H4 (cell line): Measurements from ENCODE around the gene SMYD3. TPM values are rescaled to one million over a fixed set of nuclear protein-coding genes. Genes with fewer than 3 reads are reported as not detected.
"Not testable (repeated sequence)": the region's sequence is repeated elsewhere in the genome, so short reads cannot be mapped to it uniquely, and the experiment has no call there.

ENCODE experiments used
- DNase-seq: peaks from one replicate; pipeline ENCODE4 v3.0.0-alpha.2; 2015; ENCODE audit warnings: low spot score
- total RNA-seq: library from RNA; depleted of rRNA; stranded (reverse); fragments of >200 nt; shearing (Covaris generic); gene quantifications from 2 replicates; pipeline ENCODE4 v1.2.3, GENCODE V29; 2014

SMYD3 gene
- total RNA-seq, 1 experiment from 2014 or later: 47.4 TPM

GRCh38 chr1:245953876-245954660 is 553.0 kb downstream of the SMYD3 start:
- DNase-seq: no peak

GRCh38 chr1:245952383-245953026 is 554.6 kb downstream of the SMYD3 start:
- DNase-seq: no peak

DNA sequence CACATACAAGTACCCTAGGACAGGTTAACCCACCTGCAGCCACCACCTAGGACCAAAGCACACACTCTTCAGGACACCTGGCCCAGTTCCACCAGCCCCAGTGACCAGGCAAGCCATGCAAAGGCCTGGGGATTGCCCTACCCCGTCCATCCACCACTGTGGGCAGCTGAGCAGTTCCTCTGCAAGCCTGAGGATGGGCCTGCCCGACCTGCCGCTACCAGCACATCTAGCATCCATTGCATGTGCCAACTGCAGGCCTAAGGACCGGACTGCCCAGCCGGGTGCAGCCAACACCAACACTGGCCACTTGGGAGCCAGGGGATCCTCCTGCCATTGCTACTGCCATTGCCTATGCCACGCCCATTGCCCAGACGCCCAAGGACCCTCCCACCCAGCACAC is 558.3 kb downstream of the SMYD3 start:
- DNase-seq: no peak

DNA sequence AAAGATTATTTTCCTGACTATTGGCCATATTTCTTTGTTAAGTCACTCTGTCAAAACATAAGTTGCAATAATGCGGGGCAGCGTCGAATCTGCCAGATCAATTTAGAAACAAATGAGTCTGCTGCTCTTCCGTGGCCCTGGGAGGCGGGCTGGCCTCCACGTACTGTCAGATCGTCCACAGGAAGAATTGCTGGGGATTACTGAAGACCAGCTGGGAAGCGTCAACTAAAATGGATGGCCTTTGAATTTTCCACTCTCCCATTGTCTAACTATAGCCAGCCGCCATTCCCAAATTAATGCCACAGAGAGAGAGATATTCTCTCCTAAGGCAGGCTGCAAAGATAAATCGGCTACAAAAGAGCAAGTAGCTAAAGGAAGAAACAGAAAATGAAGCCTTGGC is 560.2 kb downstream of the SMYD3 start:
- DNase-seq: no peak

- not testable (repeated sequence) for DNase-seq
Measured at GRCh38 chr1:245945136-245945535, 561.9 kb downstream of the SMYD3 start.

GRCh38 chr1:245942856-245943255 is 564.2 kb downstream of the SMYD3 start:
- no peak for DNase-seq

DNA sequence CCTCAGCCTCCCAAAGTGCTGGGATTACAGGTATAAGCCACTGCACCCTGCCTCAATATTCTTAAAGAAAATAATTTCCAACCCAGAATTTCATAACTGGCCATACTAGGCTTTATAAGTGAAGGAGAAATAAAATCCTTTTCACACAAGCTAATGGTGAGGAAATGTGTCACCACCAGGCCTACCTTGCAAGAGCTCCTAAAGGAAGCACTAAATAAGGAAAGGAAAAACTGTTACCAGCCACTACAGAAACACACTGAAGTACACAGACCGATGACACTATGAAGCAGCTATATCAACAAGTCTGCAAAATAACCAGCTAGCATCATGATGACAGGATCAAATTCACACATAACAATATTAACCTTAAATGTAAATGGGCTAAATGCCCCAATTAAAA is 565.3 kb downstream of the SMYD3 start:
- not testable (repeated sequence) for DNase-seq

- DNase-seq: no peak
Measured at GRCh38 chr1:245939756-245940345, 567.2 kb downstream of the SMYD3 start.

GRCh38 chr1:245938046-245938435 is 569.0 kb downstream of the SMYD3 start:
- DNase-seq: no peak

DNA sequence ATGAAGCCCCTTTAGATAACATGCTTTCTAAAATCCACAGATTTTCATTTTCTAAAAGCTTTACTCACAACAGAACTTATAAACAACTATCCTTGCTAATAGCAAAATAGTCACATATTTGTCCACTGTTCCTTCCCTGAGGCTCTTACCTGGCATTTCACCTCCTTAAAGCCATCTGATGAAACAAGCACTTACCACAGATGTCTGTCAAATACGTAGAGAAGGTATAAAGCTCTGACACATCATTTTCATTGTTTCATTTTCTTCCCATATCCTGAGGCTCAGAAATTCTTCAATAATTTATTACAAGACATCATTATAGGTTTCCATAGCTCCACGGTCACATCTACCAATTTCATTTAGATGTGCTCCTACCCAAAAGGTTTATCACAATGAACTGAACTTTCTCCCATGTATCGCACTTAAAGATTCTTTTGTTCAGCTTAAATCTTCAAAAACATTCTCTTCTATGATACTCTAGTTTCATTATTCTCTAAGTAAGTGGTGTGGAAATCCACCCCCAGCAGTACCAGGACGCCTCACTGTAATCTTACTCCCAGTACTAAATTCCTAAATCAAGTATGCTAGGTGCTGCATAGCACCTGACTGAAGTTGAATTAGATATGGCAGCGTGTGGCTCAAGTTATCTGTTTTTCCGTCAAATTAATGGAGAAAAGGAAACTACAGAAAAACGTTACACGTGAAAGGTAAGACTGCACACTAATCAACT is 569.6 kb downstream of the SMYD3 start:
- DNase-seq: no peak

GRCh38 chr1:245934409-245934808 is 572.7 kb downstream of the SMYD3 start:
- no peak for DNase-seq

GRCh38 chr1:245933431-245934045 is 573.5 kb downstream of the SMYD3 start:
- DNase-seq: no peak

- DNase-seq: no peak
Measured at GRCh38 chr1:245932302-245932972, 574.6 kb downstream of the SMYD3 start.

GRCh38 chr1:245931450-245931849 is 575.6 kb downstream of the SMYD3 start:
- DNase-seq: no peak

GRCh38 chr1:245929224-245929623 is 577.9 kb downstream of the SMYD3 start:
- DNase-seq: no peak

GRCh38 chr1:245926888-245927287 is 580.2 kb downstream of the SMYD3 start:
- no peak for DNase-seq

DNA sequence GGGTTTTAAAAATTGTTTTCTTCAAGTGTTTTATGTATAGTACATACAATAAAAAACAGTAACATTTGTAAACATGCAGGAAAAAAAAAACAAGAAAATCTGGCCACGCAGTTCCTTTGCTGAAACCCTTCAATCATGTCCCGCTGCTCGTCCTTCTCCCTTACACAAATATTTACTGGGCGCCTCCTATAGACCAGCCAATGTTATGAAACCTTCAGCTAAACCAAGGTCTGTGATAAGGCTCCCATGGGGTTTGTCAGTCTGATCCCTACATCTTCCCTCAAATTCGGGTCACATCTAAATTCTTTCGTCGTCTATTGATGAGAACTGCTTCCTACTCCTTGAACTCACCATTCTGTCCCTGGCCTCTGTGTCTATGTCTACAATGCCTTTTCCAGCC is 583.9 kb downstream of the SMYD3 start:
- DNase-seq: no peak

DNA sequence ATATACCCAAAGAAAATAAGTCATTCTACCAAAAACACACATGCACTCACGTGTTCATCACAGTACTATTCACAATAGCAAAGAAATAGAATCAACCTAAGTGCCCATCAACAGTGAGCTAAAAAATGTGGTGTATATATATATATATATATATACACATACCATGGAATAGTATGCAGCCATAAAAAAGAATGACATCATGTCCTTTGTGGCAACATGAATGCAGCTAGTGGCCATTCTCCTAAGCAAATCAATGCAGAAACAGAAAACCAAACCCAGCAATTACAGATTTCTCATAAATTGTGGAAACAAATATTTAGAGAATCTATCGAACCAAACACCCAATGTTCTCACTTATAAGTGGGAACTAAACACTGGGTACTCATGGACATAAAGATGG is 585.7 kb downstream of the SMYD3 start:
- DNase-seq: no peak

- DNase-seq: no peak
Measured at GRCh38 chr1:245917403-245917802, 589.7 kb downstream of the SMYD3 start.

- no peak for DNase-seq
Measured at GRCh38 chr1:245915841-245916240, 591.2 kb downstream of the SMYD3 start.

DNA sequence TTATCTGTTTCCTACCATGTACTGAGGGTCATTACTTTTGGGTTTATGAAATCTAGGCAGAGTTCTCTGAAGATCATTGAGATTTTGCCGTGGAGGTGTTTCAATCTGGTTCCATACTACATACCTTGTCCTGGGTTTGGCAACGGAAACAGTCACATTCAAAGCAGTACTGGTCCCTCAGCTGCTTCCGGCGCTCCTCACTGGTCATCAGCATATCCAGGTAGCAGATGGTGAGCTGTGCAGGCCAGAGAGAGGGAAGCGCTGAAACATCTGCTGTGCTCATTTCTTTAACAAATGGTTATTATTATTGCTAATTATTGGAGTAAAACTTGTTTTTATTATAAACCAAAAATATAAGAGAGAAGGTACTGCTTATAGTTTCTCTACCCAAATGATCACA is 591.7 kb downstream of the SMYD3 start:
- DNase-seq: no peak
